GM12874 (cell line): Measurements from ENCODE around the gene DMRT3.

Experiments
- TF ChIP-seq, protein P1 (sequence below): IDR thresholded peaks from 2 replicates; pipeline ENCODE4 v1.5.1; 2011; ENCODE audit warnings: low read depth, mild to moderate bottlenecking, control low read depth, low read length, moderate library complexity; ENCODE audit not compliant: insufficient read depth

The DMRT3 gene

DNA sequence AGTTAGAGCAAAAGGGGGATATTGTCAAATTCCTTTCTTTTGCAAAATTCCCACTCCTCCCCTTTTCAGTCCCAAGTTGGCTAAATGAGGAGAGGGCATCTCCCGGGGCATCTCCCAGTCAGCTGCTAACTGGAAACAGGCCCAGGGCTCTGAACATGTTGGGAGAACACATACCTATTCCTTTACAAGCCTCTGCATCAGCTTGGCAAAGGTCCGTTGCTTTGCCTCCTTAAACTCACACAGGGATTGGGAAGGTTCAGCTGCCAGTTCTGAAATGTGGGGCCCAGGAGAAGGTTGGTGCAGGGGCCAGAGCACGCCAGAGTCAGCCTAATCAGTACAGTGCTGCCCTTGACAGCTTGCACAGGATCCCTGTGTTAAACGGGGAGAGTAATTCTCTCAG lies 11.0 kb upstream of the DMRT3 start:
- TF ChIP-seq, protein P1, sequence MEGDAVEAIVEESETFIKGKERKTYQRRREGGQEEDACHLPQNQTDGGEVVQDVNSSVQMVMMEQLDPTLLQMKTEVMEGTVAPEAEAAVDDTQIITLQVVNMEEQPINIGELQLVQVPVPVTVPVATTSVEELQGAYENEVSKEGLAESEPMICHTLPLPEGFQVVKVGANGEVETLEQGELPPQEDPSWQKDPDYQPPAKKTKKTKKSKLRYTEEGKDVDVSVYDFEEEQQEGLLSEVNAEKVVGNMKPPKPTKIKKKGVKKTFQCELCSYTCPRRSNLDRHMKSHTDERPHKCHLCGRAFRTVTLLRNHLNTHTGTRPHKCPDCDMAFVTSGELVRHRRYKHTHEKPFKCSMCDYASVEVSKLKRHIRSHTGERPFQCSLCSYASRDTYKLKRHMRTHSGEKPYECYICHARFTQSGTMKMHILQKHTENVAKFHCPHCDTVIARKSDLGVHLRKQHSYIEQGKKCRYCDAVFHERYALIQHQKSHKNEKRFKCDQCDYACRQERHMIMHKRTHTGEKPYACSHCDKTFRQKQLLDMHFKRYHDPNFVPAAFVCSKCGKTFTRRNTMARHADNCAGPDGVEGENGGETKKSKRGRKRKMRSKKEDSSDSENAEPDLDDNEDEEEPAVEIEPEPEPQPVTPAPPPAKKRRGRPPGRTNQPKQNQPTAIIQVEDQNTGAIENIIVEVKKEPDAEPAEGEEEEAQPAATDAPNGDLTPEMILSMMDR = no peak

DNA sequence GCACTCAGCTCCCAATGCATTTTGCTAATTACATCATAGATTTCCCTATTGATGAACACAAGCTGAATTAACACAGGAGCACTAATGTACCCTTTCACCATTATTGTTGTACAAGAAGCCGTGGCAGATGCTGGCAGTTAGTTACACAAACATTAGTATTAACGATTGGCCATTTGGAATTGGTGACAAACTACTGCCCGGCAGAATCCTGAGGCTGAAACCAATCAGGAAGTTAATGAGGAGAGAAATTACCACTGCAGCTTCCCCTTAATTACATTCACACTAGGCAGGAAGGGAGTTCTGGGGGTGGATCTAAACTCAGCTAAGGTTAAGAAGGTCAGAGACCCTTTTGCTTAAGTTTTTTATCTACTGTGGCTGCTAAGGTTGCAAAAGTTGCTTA lies 9.6 kb upstream of the DMRT3 start:
- TF ChIP-seq, protein P1 = no peak

GRCh38 chr9:967436-967835 lies 9.0 kb upstream of the DMRT3 start:
- TF ChIP-seq, protein P1 = no peak

GRCh38 chr9:967903-968641 lies 8.4 kb upstream of the DMRT3 start:
- TF ChIP-seq, protein P1 = no peak

DNA sequence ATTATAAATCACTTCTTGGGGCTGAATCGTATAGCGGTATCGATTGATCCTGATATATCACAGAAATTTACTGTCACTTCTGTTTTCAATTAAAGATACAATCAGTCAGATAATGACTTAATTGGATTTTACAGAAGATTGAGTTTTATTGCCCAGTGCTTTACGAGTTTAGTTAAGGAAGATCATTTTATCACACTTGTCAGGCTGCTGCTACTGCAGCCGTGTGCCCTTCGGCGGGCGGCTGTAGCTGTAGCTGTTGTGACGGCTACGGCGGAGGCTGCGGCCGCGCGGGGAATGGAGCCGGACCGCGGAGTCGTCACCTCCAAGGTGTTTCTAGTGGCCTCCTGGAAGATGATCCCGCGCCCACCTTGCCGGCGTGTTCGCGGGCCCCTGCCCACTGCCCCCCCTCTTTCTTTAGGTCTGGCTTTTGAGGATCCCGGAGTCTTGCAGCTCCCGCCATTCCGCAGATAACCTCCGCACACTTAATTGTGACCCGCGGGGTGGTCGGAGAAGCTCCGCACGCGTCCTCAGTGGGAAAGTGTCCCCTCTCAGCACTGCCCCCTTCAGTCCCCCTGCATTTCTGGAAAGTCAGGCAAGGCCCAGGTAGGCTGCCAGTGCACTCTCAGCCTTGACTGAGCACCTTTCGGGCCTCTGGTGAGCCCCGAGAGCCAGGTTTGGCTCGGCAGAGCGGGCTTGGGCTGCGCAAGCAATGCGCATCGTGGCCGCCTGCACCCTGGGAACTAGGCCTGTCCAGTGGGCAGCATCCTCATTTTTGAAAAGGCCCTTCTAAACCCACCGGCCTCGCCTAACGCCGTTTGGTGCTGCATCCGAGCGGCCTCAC lies 6.9 kb upstream of the DMRT3 start:
- TF ChIP-seq, protein P1 = no peak

DNA sequence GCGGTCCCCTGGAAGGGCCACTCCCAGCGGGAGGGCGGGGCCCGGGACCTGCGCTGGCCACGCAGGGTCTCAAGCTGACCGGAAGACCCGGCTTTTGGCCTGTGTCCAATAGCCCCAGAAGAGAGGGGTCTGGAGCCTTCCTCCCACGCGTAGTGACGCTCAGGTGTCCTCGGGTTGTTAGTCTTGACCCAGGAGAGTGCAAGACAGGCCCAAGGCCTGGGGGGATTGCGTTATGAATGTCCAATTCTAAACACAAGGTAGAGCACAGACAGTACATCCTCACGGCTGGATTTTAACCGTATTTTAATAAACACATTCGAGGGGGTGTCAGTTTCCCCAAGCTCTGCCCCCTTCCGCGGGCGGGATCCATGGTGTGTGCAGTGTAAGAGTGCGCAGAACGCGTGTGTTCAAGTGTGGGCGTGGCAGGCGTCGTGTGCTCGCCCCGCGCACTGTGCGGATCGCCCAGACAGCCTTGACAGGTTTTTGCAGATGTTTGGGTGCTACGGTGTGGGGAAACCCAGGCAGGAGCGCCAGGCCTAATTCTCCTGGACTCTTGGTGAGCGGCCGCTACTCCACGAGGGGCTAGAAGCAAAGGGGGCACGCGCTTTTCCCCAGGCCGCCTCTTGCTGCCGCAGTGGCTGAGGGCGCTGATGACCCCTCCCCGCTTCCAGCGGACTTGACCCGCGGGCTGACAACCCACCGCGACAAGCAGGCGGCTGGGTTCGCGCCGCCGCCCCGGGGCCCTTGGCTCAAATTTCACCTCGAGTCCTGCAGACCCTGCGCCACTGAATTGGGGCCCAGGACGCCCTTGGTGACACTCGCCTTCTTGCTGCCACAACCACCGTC lies 6.1 kb upstream of the DMRT3 start:
- TF ChIP-seq, protein P1 = no peak
